NCI-H2227 treated with DMSO at 0.1 percent for 48 hours (cell line): ENCODE data around the gene DBP.
A peak's percentile ranks its signal among the peaks of the same experiment; 100 is the strongest.

Experiments used
- DNase-seq: peaks from one replicate; lab custom pipeline; 2025; lab: John Stamatoyannopoulos, UW

The DBP gene

GRCh38 chr19:48609571-48610108, 27.5 kb downstream of the DBP start:
- no peak for DNase-seq

- DNase-seq = no peak
Measured at GRCh38 chr19:48608798-48609263, 28.3 kb downstream of the DBP start.

GRCh38 chr19:48607359-48607755, 29.8 kb downstream of the DBP start:
- DNase-seq = no peak

- no peak for DNase-seq
Measured at GRCh38 chr19:48606463-48607358, 30.5 kb downstream of the DBP start, which contains the start of gene SPACA4. Gene SPACA4, plus strand, starts transcription at chr19:48606742. Its CDS starts 237 bp downstream, at chr19:48606979.

GRCh38 chr19:48603850-48604249, 33.3 kb downstream of the DBP start:
- no peak for DNase-seq

- DNase-seq = no peak
Measured at GRCh38 chr19:48603449-48603848, 33.7 kb downstream of the DBP start.

- DNase-seq = no peak
Measured at GRCh38 chr19:48603001-48603400, 34.2 kb downstream of the DBP start.

GRCh38 chr19:48600679-48601417, 36.3 kb downstream of the DBP start:
- DNase-seq = no peak

GRCh38 chr19:48598996-48599700, 38.0 kb downstream of the DBP start:
- DNase-seq = no peak

GRCh38 chr19:48596679-48597465, 40.3 kb downstream of the DBP start:
- DNase-seq = no peak

- no peak for DNase-seq
Measured at GRCh38 chr19:48596237-48596636, 40.9 kb downstream of the DBP start.

- DNase-seq = no peak
Measured at GRCh38 chr19:48595833-48596232, 41.3 kb downstream of the DBP start.

GRCh38 chr19:48595171-48595570, 42.0 kb downstream of the DBP start:
- DNase-seq = no peak

- no peak for DNase-seq
Measured at GRCh38 chr19:48591021-48591420, 46.2 kb downstream of the DBP start.

- peak; percentile 35 for DNase-seq
Measured at GRCh38 chr19:48588670-48589401, 48.3 kb downstream of the DBP start.

- no peak for DNase-seq
Measured at GRCh38 chr19:48587387-48587786, 49.8 kb downstream of the DBP start.

GRCh38 chr19:48582168-48582567, 55.0 kb downstream of the DBP start:
- DNase-seq = no peak
